Measurements from ENCODE around the gene MT1H. TPM values are rescaled to one million over a fixed set of nuclear protein-coding genes. Genes with fewer than 3 reads are reported as not detected.
A peak's percentile ranks its signal among the peaks of the same experiment; 100 is the strongest.

Gene MT1H
- total and polyA plus RNA-seq, 9 of the 15 experiments (the other 6 are each of a cell fraction or from before 2014, with no cell fraction given), result 0.13 to 0.37 TPM; not detected in 7

- no peaks in the 10 kb centered on the region for H3K79me2 ChIP-seq (ENCODE audit: control insufficient read depth, insufficient read depth, low read length)
- no peak overlapping the region for H3K27ac ChIP-seq (ENCODE audit: extremely low read depth, low read depth, low read length)
- no peak for DNase-seq (ENCODE audit: extremely low read depth in 1 of 4, low spot score in 3 of 4)
- peaks cover 0 to 5% of the 10 kb centered on the region in 2 experiments; a peak in 1 of 5 replicates for H3K4me1 ChIP-seq (replicated peaks in 1 of 2; ENCODE audit: control insufficient read depth in 2 of 2, insufficient read depth in 2 of 2, low read length in 2 of 2)
- in situ Hi-C loops (cut with MboI), result no loop called here
- H3K4me3 ChIP-seq, result no peak overlapping the region
- WGBS (ENCODE audit: insufficient coverage, low coverage, missing lambda C conversion rate), result 1% methylated on average over 18 of the region's 19 CpGs
- BruUV-seq (replicated peaks), result no TSS peak
- no peak overlapping the region for H2AFZ ChIP-seq (ENCODE audit: low read depth, low read length)
- H3K9ac ChIP-seq (ENCODE audit: insufficient read depth in 1 of 2, low read depth in 2 of 2, low read length in 2 of 2), result no peak overlapping the region
- peaks cover 43 to 55% of the 10 kb centered on the region in 2 experiments for H3K27me3 ChIP-seq (ENCODE audit: control insufficient read depth in 2 of 2, insufficient read depth in 2 of 2, low read length in 2 of 2)
- no peaks in the 10 kb centered on the region for H3K9me3 ChIP-seq (replicated peaks; ENCODE audit: control insufficient read depth, insufficient read depth, low read depth, low read length)
- TF ChIP-seq, protein P1, sequence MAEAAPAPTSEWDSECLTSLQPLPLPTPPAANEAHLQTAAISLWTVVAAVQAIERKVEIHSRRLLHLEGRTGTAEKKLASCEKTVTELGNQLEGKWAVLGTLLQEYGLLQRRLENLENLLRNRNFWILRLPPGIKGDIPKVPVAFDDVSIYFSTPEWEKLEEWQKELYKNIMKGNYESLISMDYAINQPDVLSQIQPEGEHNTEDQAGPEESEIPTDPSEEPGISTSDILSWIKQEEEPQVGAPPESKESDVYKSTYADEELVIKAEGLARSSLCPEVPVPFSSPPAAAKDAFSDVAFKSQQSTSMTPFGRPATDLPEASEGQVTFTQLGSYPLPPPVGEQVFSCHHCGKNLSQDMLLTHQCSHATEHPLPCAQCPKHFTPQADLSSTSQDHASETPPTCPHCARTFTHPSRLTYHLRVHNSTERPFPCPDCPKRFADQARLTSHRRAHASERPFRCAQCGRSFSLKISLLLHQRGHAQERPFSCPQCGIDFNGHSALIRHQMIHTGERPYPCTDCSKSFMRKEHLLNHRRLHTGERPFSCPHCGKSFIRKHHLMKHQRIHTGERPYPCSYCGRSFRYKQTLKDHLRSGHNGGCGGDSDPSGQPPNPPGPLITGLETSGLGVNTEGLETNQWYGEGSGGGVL (CRISPR knock-in tag; IDR thresholded peaks at IDR 0.05), result no peak
- TF ChIP-seq CHCHD3 (CRISPR knock-in tag; IDR thresholded peaks at IDR 0.05), result no peak
- no peak for TF ChIP-seq EWSR1 (IDR thresholded peaks at IDR 0.05; ENCODE audit: borderline replicate concordance, low read depth, partially characterized antibody)
- no peak for TF ChIP-seq ARID3B (CRISPR knock-in tag; IDR thresholded peaks at IDR 0.05; ENCODE audit: borderline replicate concordance)
- TF ChIP-seq MYBL2 (IDR thresholded peaks at IDR 0.05; ENCODE audit: low read depth), result no peak
- no peak for TF ChIP-seq MYBL2 (CRISPR knock-in tag; IDR thresholded peaks at IDR 0.05; ENCODE audit: borderline replicate concordance)
- TF ChIP-seq NCOR1 (IDR thresholded peaks at IDR 0.05), result no peak
- TF ChIP-seq NRF1 (conservative IDR thresholded peaks at IDR 0.05 in 1 of 2, IDR thresholded peaks at IDR 0.05 in 1 of 2), result peak; percentile 81 to 84
- intact Hi-C loops (cut with micrococcal nuclease), result no loop called here
- no peaks in the 10 kb centered on the region for H3K9me1 ChIP-seq (ENCODE audit: control insufficient read depth, insufficient read depth, low read length)
- H3K4me2 ChIP-seq (ENCODE audit: insufficient read depth, low read length), result no peak overlapping the region
- FAIRE-seq, result no peak
- H4K20me1 ChIP-seq (replicated peaks; ENCODE audit: control insufficient read depth, insufficient read depth, low read length), result peaks cover 6% of the 10 kb centered on the region; the same call in 1 of the 2 replicates
- ChIA-PET POLR2A (interaction anchor here (0.5 to 1.1 kb wide), 2 partner anchors 108 to 124 kb away, joined by 3 to 4 read pairs; no protein-coding TSS in a partner anchor), CTCF (ENCODE audit: low intra/inter-chr PET ratio) (interaction anchor here (0.7 kb wide), 1 partner anchor 93 kb away, joined by 3 read pairs; no protein-coding TSS in a partner anchor)
- H3K36me3 ChIP-seq (ENCODE audit: control insufficient read depth, insufficient read depth, low read length), result no peaks in the 10 kb centered on the region
- no peak for ATAC-seq
Observed at GRCh38 chr16:56669840-56670619, 416 bp downstream of the MT1H start.

All from K562 (cell line).